Spleen (tissue), 7 donors: ENCODE data around the gene FRMD4A.

ENCODE experiments used
- CTCF ChIP-seq, 11 experiments: fragments of 200-600 bp in 7 of 11; fragments of 450-650 bp in 4 of 11; sonication (generic) in 4 of 11; IDR thresholded peaks in 8 of 11; conservative IDR thresholded peaks in 3 of 11; 1 replicate in 7 of 11; 2 replicates in 4 of 11; pipeline versions ENCODE4 v1.4.0 to v1.8.0; 2016 to 2021; ENCODE audit warnings: antibody characterized with exemption in 11 of 11, inconsistent platforms in 4 of 11, mild to moderate bottlenecking in 1 of 11
- POLR2AphosphoS5 ChIP-seq, 3 donors: sonication (generic); formaldehyde crosslinking; IDR thresholded peaks; one replicate each; pipeline ENCODE4 v1.5.1; 2017; ENCODE audit warnings: antibody characterized with exemption in 3 of 3
- donor health status: DM: no; HTN: no; CAD: no; lungs with moderate emphysema.
- donor health status: DM: no; HTN: no; CAD: no.
- donor health status: DM: no; HTN: no; CAD: no.

GRCh38 chr10:14173391-14173705, 157.4 kb downstream of the FRMD4A start:
- TF ChIP-seq CTCF (IDR thresholded peaks at IDR 0.05 in 8 of 11, conservative IDR thresholded peaks at IDR 0.05 in 3 of 11) (no peak), POLR2AphosphoS5 (IDR thresholded peaks at IDR 0.05) (no peak)
